ENCODE results near the gene STAT5B. TPM values are rescaled to one million over a fixed set of nuclear protein-coding genes. Genes with fewer than 3 reads are reported as not detected.

Gene STAT5B
- total and polyA plus RNA-seq, 2 of the 13 experiments (the other 11 are each of a cell fraction or from before 2014, with no cell fraction given), result 21.0 to 42.8 TPM

DNA sequence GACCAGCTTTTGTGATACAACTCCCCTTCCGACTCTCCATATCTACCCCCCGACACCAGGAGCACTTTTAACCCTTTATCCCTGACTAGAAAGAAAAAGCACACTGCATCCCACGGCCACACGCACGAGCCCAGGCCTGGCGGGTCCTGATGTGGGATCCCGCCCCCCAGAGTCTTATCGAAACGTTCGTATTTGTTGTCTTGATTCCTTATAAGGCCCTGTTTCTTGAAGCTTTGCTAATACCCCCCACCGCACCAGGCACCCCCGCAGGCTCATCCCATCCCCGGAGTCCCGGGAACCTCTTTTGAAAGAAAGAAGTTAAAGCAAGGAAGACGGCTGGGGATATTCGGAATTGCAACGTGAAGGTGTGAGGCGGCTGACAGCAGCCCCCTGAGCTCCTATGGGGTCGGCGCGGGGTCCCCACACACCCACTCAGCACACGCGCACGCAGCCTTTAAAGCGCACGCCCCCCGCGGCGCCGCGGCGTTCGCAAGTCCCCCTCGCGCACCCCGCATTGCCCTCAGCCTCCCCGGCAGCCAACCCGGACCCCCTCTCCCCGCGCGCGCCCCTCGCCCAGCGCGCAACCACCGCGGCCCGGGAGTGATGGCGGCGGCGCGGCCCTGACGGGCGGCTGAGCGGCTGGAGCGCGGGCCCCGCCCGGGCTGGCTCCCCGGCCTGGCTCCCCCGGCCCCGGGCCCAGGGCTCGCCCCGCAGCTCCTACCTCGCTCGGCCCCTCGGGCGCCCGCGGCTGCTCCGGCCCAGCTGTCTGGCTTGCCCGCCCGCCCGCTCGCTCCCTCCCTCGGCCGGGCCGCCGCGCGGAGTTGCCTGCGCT, 448 bp downstream of the STAT5B start (continued):
- TF ChIP-seq HMGXB4 (CRISPR knock-in tag; IDR thresholded peaks at IDR 0.05; ENCODE audit: borderline replicate concordance in 1 of 2, low read depth in 1 of 2) (no peak), SNAI1 (CRISPR knock-in tag; IDR thresholded peaks at IDR 0.05; ENCODE audit: borderline replicate concordance) (peak; percentile 17; the same call in 1 of the 2 replicates), SRY (CRISPR knock-in tag; IDR thresholded peaks at IDR 0.05) (0 out of 2 replicates have a peak, but pooled peaks have one; percentile 11), CC2D1A (CRISPR knock-in tag; IDR thresholded peaks at IDR 0.05) (no peak), ATF7-NPFF (CRISPR knock-in tag; IDR thresholded peaks at IDR 0.05; ENCODE audit: low read depth) (no peak), ZNF274 (CRISPR knock-in tag; IDR thresholded peaks at IDR 0.05) (no peak), HOXD1 (CRISPR knock-in tag; IDR thresholded peaks at IDR 0.05) (no peak), TRIM22 (IDR thresholded peaks at IDR 0.05) (no peak), ZBTB7B (CRISPR knock-in tag; IDR thresholded peaks at IDR 0.05) (peak; percentile 51), ZNF572 (CRISPR knock-in tag; IDR thresholded peaks at IDR 0.05) (no peak), ZNF501 (CRISPR knock-in tag; IDR thresholded peaks at IDR 0.05) (peak; percentile 78)
- TF ChIP-seq, protein P1, sequence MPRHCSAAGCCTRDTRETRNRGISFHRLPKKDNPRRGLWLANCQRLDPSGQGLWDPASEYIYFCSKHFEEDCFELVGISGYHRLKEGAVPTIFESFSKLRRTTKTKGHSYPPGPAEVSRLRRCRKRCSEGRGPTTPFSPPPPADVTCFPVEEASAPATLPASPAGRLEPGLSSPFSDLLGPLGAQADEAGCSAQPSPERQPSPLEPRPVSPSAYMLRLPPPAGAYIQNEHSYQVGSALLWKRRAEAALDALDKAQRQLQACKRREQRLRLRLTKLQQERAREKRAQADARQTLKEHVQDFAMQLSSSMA (CRISPR knock-in tag; IDR thresholded peaks at IDR 0.05), result no peak
- TF ChIP-seq, protein P2, sequence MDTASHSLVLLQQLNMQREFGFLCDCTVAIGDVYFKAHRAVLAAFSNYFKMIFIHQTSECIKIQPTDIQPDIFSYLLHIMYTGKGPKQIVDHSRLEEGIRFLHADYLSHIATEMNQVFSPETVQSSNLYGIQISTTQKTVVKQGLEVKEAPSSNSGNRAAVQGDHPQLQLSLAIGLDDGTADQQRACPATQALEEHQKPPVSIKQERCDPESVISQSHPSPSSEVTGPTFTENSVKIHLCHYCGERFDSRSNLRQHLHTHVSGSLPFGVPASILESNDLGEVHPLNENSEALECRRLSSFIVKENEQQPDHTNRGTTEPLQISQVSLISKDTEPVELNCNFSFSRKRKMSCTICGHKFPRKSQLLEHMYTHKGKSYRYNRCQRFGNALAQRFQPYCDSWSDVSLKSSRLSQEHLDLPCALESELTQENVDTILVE (CRISPR knock-in tag; IDR thresholded peaks at IDR 0.05), result no peak
- TF ChIP-seq, protein P3, sequence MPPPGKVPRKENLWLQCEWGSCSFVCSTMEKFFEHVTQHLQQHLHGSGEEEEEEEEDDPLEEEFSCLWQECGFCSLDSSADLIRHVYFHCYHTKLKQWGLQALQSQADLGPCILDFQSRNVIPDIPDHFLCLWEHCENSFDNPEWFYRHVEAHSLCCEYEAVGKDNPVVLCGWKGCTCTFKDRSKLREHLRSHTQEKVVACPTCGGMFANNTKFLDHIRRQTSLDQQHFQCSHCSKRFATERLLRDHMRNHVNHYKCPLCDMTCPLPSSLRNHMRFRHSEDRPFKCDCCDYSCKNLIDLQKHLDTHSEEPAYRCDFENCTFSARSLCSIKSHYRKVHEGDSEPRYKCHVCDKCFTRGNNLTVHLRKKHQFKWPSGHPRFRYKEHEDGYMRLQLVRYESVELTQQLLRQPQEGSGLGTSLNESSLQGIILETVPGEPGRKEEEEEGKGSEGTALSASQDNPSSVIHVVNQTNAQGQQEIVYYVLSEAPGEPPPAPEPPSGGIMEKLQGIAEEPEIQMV (CRISPR knock-in tag; IDR thresholded peaks at IDR 0.05; ENCODE audit: low read depth), result no peak
- TF ChIP-seq, protein P4, sequence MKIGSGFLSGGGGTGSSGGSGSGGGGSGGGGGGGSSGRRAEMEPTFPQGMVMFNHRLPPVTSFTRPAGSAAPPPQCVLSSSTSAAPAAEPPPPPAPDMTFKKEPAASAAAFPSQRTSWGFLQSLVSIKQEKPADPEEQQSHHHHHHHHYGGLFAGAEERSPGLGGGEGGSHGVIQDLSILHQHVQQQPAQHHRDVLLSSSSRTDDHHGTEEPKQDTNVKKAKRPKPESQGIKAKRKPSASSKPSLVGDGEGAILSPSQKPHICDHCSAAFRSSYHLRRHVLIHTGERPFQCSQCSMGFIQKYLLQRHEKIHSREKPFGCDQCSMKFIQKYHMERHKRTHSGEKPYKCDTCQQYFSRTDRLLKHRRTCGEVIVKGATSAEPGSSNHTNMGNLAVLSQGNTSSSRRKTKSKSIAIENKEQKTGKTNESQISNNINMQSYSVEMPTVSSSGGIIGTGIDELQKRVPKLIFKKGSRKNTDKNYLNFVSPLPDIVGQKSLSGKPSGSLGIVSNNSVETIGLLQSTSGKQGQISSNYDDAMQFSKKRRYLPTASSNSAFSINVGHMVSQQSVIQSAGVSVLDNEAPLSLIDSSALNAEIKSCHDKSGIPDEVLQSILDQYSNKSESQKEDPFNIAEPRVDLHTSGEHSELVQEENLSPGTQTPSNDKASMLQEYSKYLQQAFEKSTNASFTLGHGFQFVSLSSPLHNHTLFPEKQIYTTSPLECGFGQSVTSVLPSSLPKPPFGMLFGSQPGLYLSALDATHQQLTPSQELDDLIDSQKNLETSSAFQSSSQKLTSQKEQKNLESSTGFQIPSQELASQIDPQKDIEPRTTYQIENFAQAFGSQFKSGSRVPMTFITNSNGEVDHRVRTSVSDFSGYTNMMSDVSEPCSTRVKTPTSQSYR (CRISPR knock-in tag; IDR thresholded peaks at IDR 0.05; ENCODE audit: borderline replicate concordance), result no peak
- TF ChIP-seq, protein P5, sequence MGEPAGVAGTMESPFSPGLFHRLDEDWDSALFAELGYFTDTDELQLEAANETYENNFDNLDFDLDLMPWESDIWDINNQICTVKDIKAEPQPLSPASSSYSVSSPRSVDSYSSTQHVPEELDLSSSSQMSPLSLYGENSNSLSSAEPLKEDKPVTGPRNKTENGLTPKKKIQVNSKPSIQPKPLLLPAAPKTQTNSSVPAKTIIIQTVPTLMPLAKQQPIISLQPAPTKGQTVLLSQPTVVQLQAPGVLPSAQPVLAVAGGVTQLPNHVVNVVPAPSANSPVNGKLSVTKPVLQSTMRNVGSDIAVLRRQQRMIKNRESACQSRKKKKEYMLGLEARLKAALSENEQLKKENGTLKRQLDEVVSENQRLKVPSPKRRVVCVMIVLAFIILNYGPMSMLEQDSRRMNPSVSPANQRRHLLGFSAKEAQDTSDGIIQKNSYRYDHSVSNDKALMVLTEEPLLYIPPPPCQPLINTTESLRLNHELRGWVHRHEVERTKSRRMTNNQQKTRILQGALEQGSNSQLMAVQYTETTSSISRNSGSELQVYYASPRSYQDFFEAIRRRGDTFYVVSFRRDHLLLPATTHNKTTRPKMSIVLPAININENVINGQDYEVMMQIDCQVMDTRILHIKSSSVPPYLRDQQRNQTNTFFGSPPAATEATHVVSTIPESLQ (CRISPR knock-in tag; conservative IDR thresholded peaks at IDR 0.05), result no peak
